GM18502 (cell line): ENCODE data around the gene CTDSPL.

Experiments
- ATAC-seq: cut with Tn5 transposase; IDR thresholded peaks from one replicate; pipeline ENCODE4 v1.9.1; 2021; ENCODE audit warnings: mild to moderate bottlenecking; ENCODE audit not compliant: unreplicated experiment, poor library complexity

Gene CTDSPL

DNA sequence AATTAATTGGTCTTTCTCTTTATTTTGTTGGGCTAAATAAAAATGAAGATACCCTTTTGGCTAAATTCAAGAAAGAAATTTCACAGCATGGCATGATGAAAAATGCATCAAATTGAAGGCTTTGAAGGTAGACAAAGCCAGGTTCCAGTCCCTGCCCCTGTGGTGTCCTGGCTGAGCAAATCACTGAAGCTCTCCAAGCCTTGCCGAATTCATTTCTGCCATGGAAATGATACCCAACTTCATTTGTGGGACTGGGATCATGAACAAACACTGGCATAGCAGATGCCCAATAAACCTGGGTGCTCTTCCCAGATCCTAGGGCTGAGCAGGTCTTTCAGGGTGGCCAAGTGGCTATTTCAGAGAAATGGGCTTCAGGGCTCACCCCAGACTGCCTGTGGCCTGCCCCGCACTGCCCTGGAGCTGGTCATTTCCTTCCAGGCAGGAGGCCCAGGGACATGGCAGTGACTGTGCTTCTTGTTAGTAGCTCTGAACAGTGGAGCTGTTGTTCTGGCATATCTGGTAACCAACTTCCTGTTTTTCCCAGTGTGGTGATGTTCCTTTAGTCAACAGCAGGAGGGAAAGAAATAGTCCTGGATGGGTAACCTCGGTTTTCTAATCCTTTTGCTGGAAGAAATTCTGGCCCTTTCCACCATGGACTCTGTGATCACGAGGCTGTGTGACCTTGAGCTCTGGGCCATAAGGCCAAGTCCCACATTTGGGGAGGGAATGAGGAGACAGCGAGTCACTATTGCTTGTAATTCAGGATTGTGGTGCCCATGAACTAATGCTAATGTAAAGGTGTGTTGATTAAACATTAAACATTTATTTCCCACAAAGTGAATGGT, 47.6 kb downstream of the CTDSPL start:
- ATAC-seq = no peak

DNA sequence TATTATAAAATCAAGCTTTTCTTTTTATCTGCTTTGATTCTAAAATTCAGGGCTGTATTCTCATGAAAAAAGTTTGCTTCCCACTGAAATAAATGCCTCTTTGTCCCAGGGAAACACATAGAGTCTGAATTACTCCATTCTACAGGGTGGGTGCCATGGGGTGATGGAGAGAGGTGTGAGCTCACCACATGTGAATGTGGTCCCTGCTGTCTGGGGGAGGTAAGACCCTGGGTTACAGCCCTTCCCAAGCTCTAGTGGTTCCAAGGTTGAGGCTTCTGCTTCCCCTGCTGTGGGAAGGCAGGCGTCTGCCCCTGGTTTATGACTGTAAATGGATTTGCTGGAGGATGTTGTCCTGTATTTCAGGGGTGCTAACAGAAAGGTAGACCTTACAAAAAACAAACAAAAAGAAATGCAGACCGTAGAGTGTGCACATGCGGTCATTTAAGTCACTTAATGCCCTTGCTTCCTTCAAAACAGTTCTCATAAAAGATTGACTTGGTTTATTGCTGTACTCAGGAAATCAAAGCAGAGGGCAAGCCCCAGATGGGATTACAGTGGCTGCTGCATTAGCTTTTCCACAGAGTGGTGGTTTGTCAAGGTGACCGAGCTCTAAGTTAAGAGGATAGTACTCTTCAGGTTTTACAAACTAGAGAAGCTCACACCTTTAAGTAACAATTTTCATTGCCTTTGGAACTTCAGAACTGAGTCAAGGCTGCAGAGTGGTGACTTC, 49.2 kb downstream of the CTDSPL start:
- ATAC-seq = no peak

DNA sequence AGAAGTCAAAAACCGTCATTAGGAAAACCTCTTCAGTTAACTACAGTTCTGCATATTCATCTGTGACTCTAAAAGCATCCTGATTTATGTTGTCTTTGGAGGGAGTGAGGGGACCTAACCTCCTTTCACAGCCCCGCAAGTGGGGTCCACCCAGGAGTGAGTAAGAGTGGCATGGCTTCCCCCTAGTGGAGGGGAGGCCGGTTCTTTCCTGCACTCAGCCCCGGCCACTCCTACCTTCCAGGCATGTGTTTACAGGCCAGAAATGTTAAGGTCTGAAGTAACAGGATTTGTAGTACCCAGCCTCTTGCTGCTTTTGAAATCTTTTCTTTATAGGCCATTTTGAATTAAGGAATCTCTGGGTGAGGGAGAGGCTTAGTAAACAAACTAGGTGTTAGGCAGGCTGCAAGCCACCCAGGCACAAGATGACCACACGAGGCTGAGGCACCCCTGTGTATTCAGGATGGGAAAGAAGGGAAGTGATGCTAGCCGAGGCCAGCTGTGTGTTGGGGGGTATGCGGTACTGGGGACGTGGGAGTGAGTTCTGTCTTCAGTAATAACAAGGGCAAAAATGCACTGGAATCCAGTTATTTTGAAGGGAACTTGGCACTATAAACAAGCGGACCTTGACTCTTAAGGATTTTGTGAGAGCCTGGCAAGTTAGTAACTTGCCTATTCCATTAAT, 50.5 kb downstream of the CTDSPL start:
- ATAC-seq = no peak

DNA sequence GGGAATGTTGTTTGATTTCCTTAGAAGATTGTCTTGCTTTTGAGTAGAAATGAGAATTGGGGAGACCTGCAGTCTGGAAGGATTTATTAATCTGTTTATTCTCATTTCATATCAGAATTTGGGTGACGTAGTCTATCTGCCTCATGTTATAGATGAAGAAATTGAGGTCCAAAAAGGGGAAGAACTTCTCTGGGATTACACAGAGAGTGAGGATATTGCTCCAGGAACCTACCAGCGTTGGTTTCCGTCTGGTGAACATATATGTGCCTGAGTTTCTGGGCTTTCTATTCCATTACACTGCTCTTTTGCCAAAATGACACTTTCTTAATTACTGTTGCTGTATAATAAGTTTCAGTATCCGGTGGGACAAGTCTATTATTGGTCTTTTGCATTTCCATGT, 51.8 kb downstream of the CTDSPL start:
- ATAC-seq = no peak

DNA sequence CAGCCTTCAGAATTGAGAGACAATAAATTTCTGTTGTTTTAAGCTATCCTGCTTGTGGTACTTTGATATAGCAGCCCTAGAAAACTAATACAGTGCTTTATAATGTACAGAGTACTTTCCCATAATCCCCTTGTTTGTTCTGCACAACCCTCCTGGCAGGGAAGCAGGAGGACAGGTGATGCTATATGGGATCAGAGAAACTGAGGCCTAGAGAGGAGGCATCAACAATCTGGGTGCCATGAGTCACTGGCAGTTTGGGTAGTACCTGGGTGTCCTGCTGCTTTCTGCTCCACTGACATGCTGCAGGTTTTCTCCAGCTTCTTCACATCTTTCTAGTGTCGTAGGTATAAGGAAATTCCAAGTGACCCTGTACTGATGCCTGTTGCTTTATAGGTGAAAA, 55.0 kb downstream of the CTDSPL start:
- no peak for ATAC-seq

DNA sequence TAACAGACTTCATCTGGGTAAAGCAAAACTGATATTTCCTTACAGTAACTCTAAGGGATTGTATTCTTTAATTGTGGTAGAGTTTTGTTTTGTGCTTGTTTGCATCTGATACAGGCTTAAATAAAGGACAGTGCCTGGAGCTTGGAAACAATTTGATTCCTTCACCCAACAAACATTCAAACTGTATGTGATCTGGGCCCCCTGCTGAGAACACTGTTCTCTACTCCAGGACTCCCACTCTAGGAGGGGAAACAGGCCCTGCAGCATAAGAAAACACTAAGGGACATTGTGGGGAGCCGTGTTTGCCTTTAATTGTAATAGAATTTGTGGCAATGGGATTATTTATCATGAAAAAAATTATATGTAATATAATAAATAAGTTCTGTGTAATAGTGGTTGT, 56.9 kb downstream of the CTDSPL start:
- ATAC-seq = no peak

DNA sequence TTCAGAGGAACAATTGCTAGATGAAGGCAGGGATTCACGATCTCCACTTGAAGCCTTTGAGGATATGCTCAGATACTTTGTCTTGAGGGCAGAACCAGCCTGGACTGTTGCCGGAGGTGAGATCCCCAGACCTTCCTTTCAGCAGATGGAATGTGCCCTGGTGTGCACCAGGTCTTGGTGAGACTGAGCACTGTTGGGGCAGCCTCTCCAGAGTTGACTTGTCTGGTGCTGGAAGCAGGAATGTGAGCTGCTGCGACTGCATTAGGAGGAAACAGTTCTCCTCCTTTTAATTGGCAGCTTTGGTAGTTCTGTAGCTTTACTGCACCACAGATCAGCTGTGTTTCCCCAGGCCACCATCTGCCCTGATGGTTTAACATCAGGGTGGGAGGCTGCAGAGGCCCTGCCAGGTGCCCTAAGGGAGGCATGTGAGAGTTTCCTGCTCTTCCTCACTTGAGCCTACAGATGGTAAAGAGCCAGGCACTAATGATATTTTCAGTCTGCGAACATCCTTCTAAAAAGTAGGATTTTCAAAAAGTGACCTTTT, 58.5 kb downstream of the CTDSPL start:
- ATAC-seq = no peak

DNA sequence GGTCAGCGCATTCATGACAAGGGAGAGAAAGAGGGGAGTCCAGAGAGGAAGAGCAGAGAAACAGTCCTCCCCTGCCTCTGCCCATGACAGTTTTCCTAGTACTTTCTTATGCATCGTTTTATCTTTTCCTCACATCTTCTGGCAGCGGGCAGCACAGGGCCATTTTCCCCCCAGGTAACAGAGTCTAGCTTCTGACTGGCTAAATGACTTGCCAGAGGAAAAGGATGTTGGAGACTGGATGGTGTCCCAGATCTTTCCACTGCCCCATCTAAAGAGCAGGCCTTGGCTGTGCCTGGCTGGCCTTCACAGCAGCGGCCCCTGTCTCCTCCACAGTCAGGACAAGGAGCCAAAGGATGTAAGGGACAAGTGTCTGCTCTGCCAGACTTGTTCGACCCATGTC, 59.3 kb downstream of the CTDSPL start:
- no peak for ATAC-seq

DNA sequence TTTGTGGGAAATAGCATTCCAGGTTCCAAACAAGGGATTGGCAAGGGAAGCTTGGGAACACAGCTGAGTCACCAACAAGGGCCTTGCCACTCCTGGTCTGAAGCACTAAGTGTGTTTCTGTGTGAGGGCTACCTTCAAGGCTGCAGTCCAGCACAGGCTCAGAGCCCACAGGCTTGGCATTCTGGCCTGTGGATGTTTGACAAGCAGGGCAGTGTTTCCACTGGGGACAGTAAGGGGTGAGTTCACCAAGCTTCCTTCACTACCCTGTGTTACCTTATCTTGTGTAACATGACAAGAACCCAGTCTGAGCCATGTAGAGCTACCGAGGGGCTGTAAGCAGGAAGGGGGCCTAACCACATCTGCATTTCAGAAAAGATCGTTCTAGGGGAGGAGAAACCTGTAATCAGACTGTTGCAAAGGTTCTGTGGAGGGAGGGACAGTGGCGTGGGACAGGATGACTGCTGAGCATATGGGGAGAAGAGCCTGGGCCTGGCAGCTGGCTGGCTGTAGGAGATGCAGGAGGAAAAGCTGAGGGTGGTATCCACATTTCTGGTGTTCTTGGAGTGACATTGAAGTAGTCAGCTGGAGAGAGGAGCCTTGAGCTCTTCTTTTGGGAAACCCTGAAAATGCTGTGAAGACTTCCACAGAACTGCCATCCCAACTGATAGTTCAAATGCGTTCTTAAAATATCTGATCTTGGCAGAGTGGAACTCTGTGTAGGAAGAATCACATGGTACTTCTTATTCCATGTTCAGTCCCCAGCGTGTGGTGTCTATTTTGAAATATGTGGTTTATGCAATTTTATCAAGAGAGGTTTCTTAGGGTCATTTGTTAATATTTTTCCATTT, 61.3 kb downstream of the CTDSPL start:
- no peak for ATAC-seq

DNA sequence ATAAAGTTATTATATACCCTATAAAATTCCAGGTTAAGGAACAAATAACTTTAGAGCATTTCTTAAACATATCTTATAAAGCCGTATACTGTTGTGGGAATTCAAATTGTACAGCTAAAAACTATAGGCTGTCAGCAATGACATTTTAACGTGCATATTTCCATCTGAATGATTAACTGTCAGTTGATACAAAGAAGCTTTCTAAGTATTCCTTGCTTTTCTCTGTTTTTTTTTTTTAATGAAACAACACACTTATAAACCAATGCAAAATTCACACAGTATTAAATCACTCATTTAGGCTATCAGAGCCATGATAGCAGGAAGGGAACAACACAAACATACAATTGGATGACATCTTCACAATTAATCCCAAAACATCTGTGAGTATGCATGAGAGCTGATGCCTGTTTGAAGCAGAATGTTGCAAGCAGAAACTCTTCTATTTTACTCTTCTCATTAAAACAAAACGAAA, 61.9 kb downstream of the CTDSPL start:
- no peak for ATAC-seq

DNA sequence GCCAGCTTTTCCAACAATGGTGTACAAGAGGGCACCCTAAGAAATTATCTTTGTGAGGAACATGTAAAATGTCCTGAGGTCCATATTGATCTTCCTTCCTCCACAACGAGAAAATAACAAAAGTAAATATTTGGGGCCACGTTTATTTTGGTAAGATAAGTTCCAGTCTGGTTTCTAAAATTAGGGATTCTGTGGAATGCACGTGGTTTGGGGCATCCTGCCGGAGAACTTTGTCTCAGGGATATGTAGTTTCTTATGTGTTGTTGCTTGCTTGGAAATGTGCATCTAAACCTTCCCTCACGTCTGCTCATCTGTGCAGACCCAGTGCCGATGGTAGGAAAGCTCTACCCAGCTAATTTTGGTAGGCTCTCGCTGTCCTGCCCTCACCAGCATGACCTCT, 62.8 kb downstream of the CTDSPL start:
- no peak for ATAC-seq

DNA sequence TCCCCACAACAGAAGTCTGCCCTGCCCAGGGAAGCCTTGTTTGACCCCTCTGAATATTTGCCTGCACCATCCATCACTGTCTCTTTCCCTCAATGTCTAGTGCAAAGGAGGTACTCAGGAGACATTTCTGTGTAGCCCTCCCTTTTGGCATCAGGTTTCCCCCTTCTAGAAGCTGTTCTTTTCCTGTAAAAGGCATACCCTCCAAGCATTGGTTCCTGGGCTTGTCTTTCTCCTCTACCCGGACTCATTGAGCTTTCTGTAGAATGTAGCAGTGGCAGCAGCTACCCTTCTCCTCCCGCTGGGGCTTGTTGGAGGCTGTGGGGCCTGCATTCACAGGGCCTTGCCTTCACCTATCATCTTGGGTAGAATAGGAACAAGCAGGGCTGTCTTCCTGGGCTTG, 63.5 kb downstream of the CTDSPL start:
- ATAC-seq = no peak

DNA sequence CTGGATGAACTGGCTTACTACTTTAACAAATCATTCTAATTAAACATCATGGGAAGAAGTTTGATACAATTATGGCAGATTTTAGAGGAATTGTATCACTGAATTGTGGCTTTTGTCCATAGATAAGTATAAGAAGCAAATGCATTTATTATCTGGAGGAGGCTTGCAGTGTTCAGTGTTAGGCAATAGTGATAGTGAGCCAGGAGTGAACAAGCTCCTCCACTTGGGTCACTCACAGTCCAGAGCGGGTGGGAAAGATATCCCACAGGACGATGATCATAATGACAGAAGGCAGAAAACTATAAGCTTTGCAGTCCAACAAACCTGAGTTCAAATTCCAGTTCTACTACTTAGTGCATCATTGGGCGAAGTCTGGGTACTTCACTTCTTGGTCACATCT, 64.9 kb downstream of the CTDSPL start:
- no peak for ATAC-seq

DNA sequence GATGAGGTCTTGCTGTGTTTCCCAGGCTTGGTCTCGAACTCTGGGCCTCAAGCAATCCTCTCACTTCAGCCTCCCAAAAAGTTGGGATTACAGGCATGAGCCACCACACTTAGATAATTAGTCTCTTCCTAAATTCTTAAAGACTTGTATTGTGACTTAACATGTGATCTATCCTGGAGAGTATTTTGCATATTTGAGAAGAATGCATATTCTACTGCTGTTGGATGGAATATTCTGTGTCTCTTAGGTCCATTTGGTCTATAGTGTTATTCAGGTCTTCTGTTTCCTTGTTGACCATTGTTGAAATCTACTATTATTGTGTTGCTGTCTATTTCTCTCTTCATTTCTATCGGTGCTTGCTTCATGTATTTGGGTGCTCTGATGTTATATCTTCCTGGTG, 68.8 kb downstream of the CTDSPL start:
- ATAC-seq = no peak

DNA sequence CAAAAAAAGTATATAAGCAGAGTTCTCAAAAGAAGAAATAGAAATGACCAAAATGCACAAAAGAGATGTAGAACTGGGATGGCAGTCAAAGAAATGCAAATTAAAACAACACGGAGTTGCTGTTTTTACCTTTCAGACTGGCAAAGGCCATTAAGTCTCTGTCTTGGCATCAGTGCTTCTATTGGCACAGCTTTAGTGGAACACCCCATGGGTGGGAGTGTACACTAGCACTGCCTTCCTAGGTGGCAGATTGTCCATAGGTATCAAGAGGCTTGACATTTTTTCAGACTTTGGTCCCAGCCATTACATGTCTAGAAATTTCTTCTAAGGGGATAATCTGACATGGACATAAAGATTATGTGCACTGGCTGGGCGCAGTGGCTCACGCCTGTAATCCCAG, 70.8 kb downstream of the CTDSPL start:
- no peak for ATAC-seq

DNA sequence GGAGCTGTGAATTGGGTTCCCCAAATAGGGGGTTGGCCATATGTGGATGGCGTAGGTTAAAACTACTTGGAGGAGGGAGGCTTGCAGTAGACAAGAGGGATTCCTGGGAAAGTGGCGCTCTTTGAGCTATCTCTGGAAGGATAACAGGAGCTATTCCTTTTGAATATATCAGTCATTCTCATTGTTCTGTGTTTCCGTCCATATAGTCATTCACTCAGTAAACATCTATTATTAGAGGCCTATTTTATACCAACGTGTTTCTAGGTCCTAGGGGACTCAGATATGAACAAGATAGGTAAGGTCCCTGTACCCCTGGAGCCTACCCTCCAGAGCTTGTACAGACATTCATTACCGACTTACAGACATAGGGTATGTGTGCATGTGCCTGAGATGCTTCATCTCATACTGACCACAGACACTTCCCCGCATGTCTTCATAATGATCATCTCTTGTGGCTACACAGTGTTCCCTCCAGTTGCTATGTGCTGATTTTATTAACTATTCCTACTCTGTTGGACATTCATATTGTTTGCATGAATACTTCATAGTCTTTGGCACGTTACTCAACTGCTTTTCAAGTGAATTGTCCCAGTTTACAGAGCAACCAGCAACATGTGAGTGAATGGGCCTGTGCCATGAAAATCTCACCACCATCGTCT, 73.1 kb downstream of the CTDSPL start:
- no peak for ATAC-seq

DNA sequence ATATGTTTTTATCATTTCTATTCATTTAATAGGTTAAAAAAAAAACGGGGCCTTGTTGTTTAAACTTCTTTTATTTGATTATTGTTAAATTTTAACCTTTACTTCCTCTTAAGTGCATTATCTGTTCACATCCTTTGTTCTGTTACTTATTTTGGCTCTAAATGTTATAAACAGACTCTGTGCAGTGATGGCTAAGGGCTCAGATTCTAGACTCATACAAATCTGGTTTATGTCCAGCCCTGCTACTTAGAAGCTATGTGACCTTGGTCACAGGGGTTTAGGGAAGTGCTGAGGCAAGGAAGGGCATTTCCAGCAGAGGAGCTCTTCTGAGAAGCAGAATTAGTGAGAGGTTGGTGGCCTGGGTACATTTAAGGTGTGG, 73.6 kb downstream of the CTDSPL start:
- ATAC-seq = no peak

DNA sequence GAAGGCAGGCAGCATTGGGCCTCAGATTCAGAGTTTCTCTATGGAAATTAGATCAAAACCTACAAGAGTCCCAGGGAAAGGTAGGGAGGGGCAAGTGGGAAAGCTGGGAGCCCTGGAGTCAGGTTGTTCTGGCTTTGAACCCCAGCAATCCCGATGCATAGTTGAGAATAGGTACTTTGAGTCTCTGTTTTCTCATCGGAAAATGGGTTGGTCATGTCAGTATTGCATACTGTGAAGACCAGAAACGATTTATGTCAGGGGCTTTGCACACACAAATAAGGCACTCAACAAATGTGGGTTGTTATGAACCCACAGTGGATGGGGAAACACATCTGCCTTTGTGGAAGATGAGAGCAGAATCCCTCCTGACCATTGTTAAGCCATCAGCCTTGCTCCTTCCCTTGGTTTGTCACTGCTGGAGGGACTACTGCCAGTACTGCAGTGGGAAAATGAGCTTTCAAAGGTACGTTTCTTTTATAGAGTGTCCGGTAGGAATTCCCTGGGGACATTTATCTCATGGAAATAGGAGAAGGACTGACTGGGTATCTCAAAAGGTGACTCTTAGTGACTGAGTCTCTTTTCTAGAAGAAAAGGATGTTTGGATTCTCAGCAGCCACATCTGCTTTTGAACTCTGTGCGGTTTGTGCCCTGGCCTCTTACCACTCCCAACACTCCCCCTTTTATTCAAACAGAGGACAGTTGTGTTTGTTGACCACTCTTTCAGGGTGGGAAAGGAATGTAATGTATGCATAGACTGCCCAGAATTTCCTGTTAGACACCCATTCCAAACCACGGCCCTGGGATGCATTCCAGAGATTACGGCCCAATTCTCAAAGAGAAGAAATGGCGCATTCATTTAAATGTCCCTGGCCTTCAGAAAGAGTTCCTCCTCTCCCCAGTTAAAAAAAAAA, 74.3 kb downstream of the CTDSPL start:
- ATAC-seq = no peak

DNA sequence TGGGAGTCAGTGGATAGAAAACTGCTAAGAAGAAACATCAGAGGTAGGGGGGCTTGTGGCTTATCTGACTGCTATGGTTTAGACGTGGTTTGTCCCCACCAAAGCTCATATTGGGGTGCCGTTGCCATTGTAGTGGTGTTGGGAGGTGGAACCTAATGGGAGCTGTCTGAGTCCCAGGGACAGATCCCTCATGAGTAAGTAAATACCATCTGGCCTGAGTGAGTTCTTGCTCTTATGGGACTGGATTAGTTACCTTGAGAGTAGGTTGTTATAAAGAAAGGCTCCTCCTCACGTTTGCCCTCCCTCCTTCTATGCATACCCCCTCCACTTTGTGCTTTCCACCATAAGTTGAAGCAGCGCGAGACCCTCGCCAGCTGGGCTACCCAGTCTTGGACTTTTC, 75.5 kb downstream of the CTDSPL start:
- ATAC-seq = no peak
